GM12864 (cell line): ENCODE data around the gene ZNF469.

Source experiments
- DNase-seq: peaks from one replicate; pipeline ENCODE4 v3.0.0-alpha.2; 2011; ENCODE audit warnings: low read depth
- H3K4me3 ChIP-seq: 2 replicates; pipeline ENCODE4 v1.5.1; 2011; ENCODE audit warnings: mild to moderate bottlenecking, low read depth, low read length, control low read depth
- CTCF ChIP-seq: IDR thresholded peaks from 2 replicates; pipeline ENCODE4 v1.5.1; 2011; ENCODE audit warnings: low read depth, mild to moderate bottlenecking, moderate library complexity, low read length, control low read depth, inconsistent platforms; ENCODE audit errors: missing control alignments

The ZNF469 gene

GRCh38 chr16:88417684-88418476, 35.1 kb downstream of the ZNF469 start:
- no peak for DNase-seq
- no peak overlapping the region for H3K4me3 ChIP-seq
- no peak for TF ChIP-seq CTCF

DNA sequence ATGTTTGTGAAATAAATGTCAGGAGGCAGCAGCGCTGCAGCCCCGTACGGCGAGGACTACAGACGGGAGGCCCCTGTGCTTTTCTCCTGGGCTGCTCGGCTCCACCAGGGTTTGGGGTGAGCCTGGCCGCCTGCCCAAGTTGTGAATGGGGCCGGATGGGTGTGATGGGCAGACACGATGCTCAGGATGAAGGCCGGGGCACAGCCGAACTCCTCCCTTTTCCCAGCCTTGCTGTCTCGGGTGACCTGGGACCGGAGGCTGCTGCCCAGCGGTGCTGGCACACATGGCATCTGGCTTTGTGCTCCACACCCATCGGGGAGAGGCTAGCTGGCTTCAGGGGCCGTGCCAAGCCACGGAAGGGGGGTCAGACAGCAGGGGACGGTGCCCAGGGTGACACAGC, 36.1 kb downstream of the ZNF469 start:
- no peak overlapping the region for H3K4me3 ChIP-seq
- DNase-seq: no peak
- TF ChIP-seq CTCF: no peak

- no peak for DNase-seq
- H3K4me3 ChIP-seq: no peak overlapping the region
- TF ChIP-seq CTCF: no peak
These were observed 37.0 kb downstream of the ZNF469 start for GRCh38 chr16:88419790-88420189.

DNA sequence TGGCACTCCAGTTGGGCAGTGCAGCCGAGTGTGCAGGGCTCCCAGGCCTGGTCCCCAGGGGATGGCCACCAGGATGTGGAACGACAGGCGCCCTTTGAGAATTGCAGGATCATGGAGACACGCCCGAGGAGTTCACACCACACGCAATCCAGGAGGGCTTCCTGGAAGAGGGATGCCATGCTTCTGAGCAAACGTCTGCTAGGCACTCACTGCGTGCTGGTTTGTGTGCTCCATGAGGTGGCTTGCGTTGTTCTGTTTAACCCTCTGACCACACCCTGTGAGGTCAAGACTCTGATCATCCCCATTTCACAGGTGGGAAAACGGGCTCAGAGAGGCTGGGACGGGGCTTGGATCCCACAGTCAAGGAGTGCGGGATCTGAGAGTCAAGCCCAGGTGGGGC, 37.7 kb downstream of the ZNF469 start:
- DNase-seq: no peak
- H3K4me3 ChIP-seq: no peak overlapping the region
- no peak for TF ChIP-seq CTCF

GRCh38 chr16:88421301-88421700, 38.5 kb downstream of the ZNF469 start:
- no peak for TF ChIP-seq CTCF
- H3K4me3 ChIP-seq: no peak overlapping the region
- DNase-seq: no peak

GRCh38 chr16:88421871-88422433, 39.2 kb downstream of the ZNF469 start:
- TF ChIP-seq CTCF: no peak
- H3K4me3 ChIP-seq: no peak overlapping the region
- DNase-seq: no peak

DNA sequence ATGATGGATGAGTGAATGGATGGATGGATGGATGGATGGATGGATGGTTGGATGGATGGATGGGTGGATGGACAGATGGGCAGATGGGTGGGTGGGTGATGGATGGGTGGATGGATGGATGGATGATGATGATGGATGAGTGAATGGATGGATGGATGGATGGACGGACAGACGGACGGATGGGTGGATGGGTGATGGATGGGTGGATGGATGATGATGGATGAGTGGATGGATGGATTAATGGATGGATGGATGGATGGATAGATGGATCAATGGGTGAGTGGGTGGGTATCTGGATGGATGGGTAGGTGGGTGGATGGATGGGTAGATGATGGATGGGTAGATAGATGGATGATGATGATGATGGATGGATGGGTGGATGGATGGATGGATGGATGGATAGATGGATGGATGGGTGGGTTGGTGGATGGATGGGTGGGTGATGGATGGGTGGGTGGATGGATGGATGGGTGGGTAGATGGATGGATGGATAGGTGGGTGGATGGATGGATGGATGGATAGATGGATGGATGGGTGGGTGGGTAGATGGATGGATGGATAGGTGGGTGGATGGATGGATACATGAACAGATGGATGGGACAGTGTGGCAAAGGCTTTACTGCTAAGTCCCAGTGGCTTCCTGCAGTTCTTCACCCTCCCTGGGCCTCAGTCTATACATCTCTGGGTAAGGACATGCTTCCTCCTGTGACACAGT, 40.1 kb downstream of the ZNF469 start:
- no peak for TF ChIP-seq CTCF
- no peak for DNase-seq
- no peak overlapping the region for H3K4me3 ChIP-seq
